Adrenal gland (tissue), 12 donors: ENCODE measurements around the gene KRTAP12-3. TPM values are rescaled to one million over a fixed set of nuclear protein-coding genes. Genes with fewer than 3 reads are reported as not detected.
A peak's percentile ranks its signal among the peaks of the same experiment; 100 is the strongest.
"Not testable (repeated sequence)": the region's sequence is repeated elsewhere in the genome, so short reads cannot be mapped to it uniquely, and the experiment has no call there.

Source experiments
- DNase-seq, 7 donors: peaks; one replicate each; pipeline ENCODE4 v3.0.0-alpha.2; 2019 to 2020
- H3K27ac ChIP-seq, 5 donors: fragments of 200-600 bp; sonication (generic) in 4 of 5; 1 replicate in 3 of 5; 2 replicates in 2 of 5; pipeline versions ENCODE4 v1.5.1 to v1.8.0; 2016 to 2020; ENCODE audit warnings: mild to moderate bottlenecking in 1 of 5
- H3K27me3 ChIP-seq: fragments of 200-600 bp; 2 replicates; pipeline ENCODE4 v1.8.0; 2021
- H3K36me3 ChIP-seq, 2 donors: fragments of 200-600 bp; replicated peaks in 1 of 2; 1 replicate in 1 of 2; 2 replicates in 1 of 2; pipeline versions ENCODE4 v1.5.1 to v1.8.0; 2018 to 2022
- H3K4me1 ChIP-seq, 2 donors: fragments of 200-600 bp; replicated peaks in 1 of 2; 1 replicate in 1 of 2; 2 replicates in 1 of 2; pipeline versions ENCODE4 v1.5.1 to v1.8.0; 2018 to 2021
- H3K4me3 ChIP-seq, 4 donors: fragments of 200-600 bp; sonication (generic) in 3 of 4; one replicate each; pipeline ENCODE4 v1.5.1; 2016 to 2018
- H3K9me3 ChIP-seq, 3 donors: fragments of 200-600 bp; sonication (generic) in 1 of 3; replicated peaks in 1 of 3; 1 replicate in 2 of 3; 2 replicates in 1 of 3; pipeline versions ENCODE4 v1.5.1 to v1.8.0; 2016 to 2021
- POLR2A ChIP-seq, 2 donors: fragments of 450-650 bp; IDR thresholded peaks; one replicate each; pipeline ENCODE4 v1.6.1; 2017; ENCODE audit warnings: antibody characterized with exemption in 2 of 2, mild to moderate bottlenecking in 2 of 2, moderate library complexity in 1 of 2
- WGBS, 4 donors: extraction: QIAGEN DNeasy Blood & Tissue Kit in 2 of 4; methylation state at CpG; one replicate each; pipeline versions ENCODE4 v1.1.5 to v1.1.7; 2013 to 2017; 5-methylcytosine and 5-hydroxymethylcytosine counted together
- intact Hi-C, 2 donors: fragments of 100-400 bp; cut with DNase I; formaldehyde crosslinking; loops; one replicate each; pipeline versions ENCODE4 v1.14.1 to v1.15.0; 2022 to 2023
- polyA plus RNA-seq, 3 donors: library from polyadenylated mRNA; stranded (reverse); fragments of 200-250 nt in 2 of 3; fragments of 350-450 nt in 1 of 3; fragmentation: Illumina TruSeq in 1 of 3; extraction: RNeasy Lipid Tissue Mini Kit (QIAGEN cat#74804) in 1 of 3; gene quantifications; one replicate each; pipeline ENCODE4 v1.2.3, GENCODE V29; 2013 to 2014
- total RNA-seq, 9 donors: library from RNA; depleted of rRNA in 4 of 9; stranded (reverse); fragments of >200 nt in 4 of 9; fragments of 120-200 nt in 1 of 9; fragmentation: NEBNext Ultra II Directional in 1 of 9; extraction: Animal tissue kit (Norgen Biotek cat#: 25700) in 1 of 9; gene quantifications; one replicate each; pipeline versions ENCODE4 v1.1.0 to v1.2.4, GENCODE V29; 2013 to 2023
- TF ChIP-seq, protein P1 (sequence below), 6 experiments: fragments of 450-650 bp in 4 of 6; fragments of 200-600 bp in 2 of 6; sonication (generic) in 1 of 6; IDR thresholded peaks; 1 replicate in 5 of 6; 2 replicates in 1 of 6; pipeline versions ENCODE4 v1.5.1 to v1.8.0; 2016 to 2021; ENCODE audit warnings: antibody characterized with exemption in 6 of 6, mild to moderate bottlenecking in 2 of 6, moderate library complexity in 1 of 6
- donor health status: healthy with polysubstance abuse.
- donor health status: Bipolar disorder and iron deficiency.
- donor health status: DM: yes; HTN: yes; CAD: no.
- donor health status: DM: no; HTN: no; CAD: no.
- donor health status: DM: no; HTN: no; CAD: no.
- donor health status: DM: yes; HTN: yes; CAD: no.

KRTAP12-3 gene
- total and polyA plus RNA-seq, 12 donors = not detected

DNA sequence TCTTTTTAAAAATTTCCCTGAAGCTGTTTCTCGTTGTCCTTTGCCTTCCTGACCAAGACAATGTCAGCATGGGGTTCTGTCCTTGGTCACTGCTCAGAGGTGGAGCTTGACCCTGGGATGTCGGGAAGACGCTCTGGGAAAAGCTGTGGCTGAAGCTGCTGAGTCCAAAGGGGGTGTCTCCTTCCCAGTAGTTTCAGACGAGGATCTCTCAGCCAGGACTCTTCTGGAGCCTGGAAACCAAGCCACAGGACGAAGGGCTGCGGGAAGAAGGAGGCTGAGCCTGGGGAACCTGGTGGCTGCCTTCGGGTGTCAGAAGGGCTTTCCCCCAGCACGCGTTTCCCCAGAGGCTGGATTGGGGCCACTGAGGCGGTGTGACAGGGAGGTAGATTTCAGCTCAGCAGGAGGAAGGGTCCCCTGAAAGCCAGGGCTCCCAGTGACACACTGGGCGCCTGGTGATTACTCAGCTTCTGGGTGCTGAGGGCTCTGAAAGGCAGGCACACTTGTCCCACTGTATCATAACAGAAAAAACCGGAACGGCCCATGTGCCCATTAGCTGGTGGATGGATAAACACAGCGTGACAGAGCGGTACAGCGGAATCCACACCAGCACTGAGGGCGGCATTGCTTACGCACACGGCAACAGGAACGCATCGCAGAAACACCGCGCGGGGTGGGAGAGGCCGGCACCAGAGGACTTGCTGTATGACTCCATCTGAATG lies 29.3 kb downstream of the KRTAP12-3 start:
- Histone ChIP-seq H3K27me3 (no peaks in the 10 kb centered on the region), H3K4me1 (no peaks in the 10 kb centered on the region), H3K36me3 (no peaks in the 10 kb centered on the region), H3K9me3 (no peaks in the 10 kb centered on the region), H3K27ac (no peak overlapping the region), H3K4me3 (no peak overlapping the region)
- no peak for TF ChIP-seq POLR2A (IDR thresholded peaks at IDR 0.05)
- TF ChIP-seq, protein P1, sequence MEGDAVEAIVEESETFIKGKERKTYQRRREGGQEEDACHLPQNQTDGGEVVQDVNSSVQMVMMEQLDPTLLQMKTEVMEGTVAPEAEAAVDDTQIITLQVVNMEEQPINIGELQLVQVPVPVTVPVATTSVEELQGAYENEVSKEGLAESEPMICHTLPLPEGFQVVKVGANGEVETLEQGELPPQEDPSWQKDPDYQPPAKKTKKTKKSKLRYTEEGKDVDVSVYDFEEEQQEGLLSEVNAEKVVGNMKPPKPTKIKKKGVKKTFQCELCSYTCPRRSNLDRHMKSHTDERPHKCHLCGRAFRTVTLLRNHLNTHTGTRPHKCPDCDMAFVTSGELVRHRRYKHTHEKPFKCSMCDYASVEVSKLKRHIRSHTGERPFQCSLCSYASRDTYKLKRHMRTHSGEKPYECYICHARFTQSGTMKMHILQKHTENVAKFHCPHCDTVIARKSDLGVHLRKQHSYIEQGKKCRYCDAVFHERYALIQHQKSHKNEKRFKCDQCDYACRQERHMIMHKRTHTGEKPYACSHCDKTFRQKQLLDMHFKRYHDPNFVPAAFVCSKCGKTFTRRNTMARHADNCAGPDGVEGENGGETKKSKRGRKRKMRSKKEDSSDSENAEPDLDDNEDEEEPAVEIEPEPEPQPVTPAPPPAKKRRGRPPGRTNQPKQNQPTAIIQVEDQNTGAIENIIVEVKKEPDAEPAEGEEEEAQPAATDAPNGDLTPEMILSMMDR (IDR thresholded peaks at IDR 0.05) = no peak
- WGBS, 4 donors = 65 to 70% (median 68%) methylated on average over 21 to 25 of the region's 25 CpGs
- intact Hi-C loops = no loop called here
- peak in 1 of 7 donors; percentile 9 for DNase-seq

DNA sequence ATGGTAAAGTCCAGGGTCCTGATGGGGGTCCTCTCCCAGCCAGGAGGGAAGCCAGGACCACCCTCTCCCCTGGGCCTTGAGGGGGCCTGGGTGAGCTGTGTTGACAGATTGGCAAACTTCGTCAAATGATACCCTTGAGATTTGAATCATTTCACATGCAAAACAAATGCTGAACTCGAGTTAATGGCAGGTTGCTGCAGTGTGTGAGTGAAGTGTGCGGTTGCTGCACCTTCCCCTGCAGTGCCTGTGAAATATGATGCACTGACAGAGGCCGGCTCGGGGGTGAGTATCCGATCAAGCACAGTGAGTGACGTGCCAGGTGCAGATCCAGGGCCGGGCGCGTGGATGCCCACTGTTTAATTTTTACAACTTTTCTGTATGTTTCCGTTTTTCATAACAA lies 29.9 kb downstream of the KRTAP12-3 start:
- peak in 1 of 7 donors; percentile 17 for DNase-seq
- no peaks in the 10 kb centered on the region for H3K36me3 ChIP-seq
- no peak overlapping the region for H3K27ac ChIP-seq
- H3K27me3 ChIP-seq = no peaks in the 10 kb centered on the region
- H3K4me1 ChIP-seq = no peaks in the 10 kb centered on the region
- no peak overlapping the region for H3K4me3 ChIP-seq
- no peak for TF ChIP-seq POLR2A (IDR thresholded peaks at IDR 0.05)
- TF ChIP-seq, protein P1 (IDR thresholded peaks at IDR 0.05) = no peak
- H3K9me3 ChIP-seq = no peaks in the 10 kb centered on the region
- WGBS, 4 donors = 43 to 52% (median 49%) methylated on average over 11 of the region's 11 CpGs
- intact Hi-C loops = no loop called here

- H3K9me3 ChIP-seq, H3K4me1 ChIP-seq, intact Hi-C loops, H3K27ac ChIP-seq, H3K4me3 ChIP-seq, H3K27me3 ChIP-seq, H3K36me3 ChIP-seq: not testable (repeated sequence)
- peak in 1 of 7 donors; percentile 13 for DNase-seq
- WGBS, 4 donors = 73 to 87% (median 81%) methylated on average over 3 of the region's 3 CpGs
Measured at GRCh38 chr21:44689740-44690139, 32.0 kb downstream of the KRTAP12-3 start.

GRCh38 chr21:44691686-44692085 lies 34.0 kb downstream of the KRTAP12-3 start:
- H3K4me1 ChIP-seq = no peaks in the 10 kb centered on the region
- intact Hi-C loops = no loop called here
- DNase-seq = no peak
- no peaks in the 10 kb centered on the region for H3K9me3 ChIP-seq
- H3K27me3 ChIP-seq = peaks cover 7% of the 10 kb centered on the region
- no peak overlapping the region for H3K4me3 ChIP-seq
- H3K27ac ChIP-seq = no peak overlapping the region
- 57 to 67% (median 62%) methylated on average over 2 of the region's 2 CpGs for WGBS, 4 donors
- H3K36me3 ChIP-seq = no peaks in the 10 kb centered on the region
- TF ChIP-seq, protein P1 (IDR thresholded peaks at IDR 0.05) = no peak
- no peak for TF ChIP-seq POLR2A (IDR thresholded peaks at IDR 0.05)
